Measurements from ENCODE around the gene CA10. TPM values are rescaled to one million over a fixed set of nuclear protein-coding genes. Genes with fewer than 3 reads are reported as not detected.

The CA10 gene
- total RNA-seq, 1 experiment from 2014 or later: not detected

DNA sequence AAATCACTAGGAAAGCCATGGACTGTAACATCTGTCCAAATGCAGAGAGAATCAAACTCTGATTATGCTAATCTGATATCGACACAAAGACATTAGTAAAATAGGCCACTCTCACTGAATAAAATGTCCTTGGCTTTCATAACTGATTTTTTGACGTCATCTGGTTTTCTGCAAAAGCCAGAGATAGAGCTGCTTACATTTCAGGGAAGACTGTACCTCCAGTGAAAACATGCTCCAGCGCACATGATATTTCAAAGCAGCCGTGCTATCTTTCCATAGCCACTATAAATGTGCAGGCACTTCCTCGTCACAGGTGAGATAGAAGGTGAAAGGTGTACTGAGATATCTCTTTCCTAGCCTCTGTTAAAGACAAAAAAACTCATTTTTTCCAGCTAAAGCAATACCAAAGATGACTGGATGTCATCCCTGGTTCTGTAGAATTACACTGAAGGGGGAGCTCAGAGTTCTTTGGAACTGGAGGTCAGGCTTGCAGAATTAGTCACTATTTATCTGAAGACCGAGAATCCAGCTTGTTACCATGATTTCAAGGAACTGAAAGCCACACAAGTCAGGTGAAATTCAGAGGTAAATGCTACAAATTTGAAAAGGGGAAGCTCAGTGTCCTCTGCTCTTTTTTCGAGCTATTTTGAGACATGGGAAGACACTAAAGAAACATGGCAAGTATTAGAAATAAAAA is 249.5 kb downstream of the CA10 start:
- Histone ChIP-seq H3K4me2 (no peak overlapping the region), H3F3A (ENCODE audit: insufficient read depth, low read depth) (no peaks in the 10 kb centered on the region), H3K4me1 (replicated peaks; ENCODE audit: insufficient read depth) (no peaks in the 10 kb centered on the region), H3K27me3 (ENCODE audit: insufficient read depth, low read depth) (no peaks in the 10 kb centered on the region), H3K4me3 (no peak overlapping the region), H3K79me2 (ENCODE audit: low read depth) (no peaks in the 10 kb centered on the region), H4K20me1 (ENCODE audit: insufficient read depth) (no peaks in the 10 kb centered on the region), H2AFZ (no peak overlapping the region), H3K36me3 (ENCODE audit: low read depth) (no peaks in the 10 kb centered on the region), H3K9me3 (ENCODE audit: insufficient read depth, low read depth) (no peaks in the 10 kb centered on the region), H3K27ac (no peak overlapping the region), H3K9me2 (ENCODE audit: insufficient read depth) (no peaks in the 10 kb centered on the region)
- TF ChIP-seq, protein P1, sequence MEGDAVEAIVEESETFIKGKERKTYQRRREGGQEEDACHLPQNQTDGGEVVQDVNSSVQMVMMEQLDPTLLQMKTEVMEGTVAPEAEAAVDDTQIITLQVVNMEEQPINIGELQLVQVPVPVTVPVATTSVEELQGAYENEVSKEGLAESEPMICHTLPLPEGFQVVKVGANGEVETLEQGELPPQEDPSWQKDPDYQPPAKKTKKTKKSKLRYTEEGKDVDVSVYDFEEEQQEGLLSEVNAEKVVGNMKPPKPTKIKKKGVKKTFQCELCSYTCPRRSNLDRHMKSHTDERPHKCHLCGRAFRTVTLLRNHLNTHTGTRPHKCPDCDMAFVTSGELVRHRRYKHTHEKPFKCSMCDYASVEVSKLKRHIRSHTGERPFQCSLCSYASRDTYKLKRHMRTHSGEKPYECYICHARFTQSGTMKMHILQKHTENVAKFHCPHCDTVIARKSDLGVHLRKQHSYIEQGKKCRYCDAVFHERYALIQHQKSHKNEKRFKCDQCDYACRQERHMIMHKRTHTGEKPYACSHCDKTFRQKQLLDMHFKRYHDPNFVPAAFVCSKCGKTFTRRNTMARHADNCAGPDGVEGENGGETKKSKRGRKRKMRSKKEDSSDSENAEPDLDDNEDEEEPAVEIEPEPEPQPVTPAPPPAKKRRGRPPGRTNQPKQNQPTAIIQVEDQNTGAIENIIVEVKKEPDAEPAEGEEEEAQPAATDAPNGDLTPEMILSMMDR (conservative IDR thresholded peaks at IDR 0.05): no peak
- no peak for TF ChIP-seq EZH2 (IDR thresholded peaks at IDR 0.05; ENCODE audit: low read depth)
- no peak for DNase-seq
- intact Hi-C loops (cut with micrococcal nuclease; ENCODE audit: unreplicated experiment): no loop called here
- ChIA-PET CTCF (no interaction called here), POLR2A (ENCODE audit: unreplicated experiment) (no interaction called here)
- BruUV-seq (replicated peaks): no TSS peak

DNA sequence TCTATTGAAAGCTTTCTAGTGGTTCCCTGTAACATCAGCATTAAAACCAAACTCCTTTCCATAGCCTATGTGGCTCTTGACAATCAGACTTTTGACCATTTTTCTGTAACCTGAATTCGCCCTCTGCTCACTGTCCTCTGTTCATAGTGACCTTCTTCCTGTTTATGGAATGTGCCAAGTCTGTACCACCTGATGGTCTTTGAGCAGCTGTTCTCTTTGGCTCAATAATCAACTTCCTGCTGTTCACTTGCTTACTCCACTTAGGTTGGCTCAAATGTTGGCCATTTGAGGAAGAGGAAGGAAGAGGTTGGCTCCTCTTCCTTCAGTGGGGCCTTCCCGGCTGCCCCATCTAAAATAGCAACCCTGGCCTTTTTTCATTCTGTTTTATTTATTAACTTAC is 251.5 kb downstream of the CA10 start:
- no peaks in the 10 kb centered on the region for H3K9me3 ChIP-seq (ENCODE audit: insufficient read depth, low read depth)
- no peaks in the 10 kb centered on the region for H3K4me1 ChIP-seq (replicated peaks; ENCODE audit: insufficient read depth)
- TF ChIP-seq, protein P1 (conservative IDR thresholded peaks at IDR 0.05): no peak
- TF ChIP-seq EZH2 (IDR thresholded peaks at IDR 0.05; ENCODE audit: low read depth): no peak
- no peak overlapping the region for H3K27ac ChIP-seq
- H3K9me2 ChIP-seq (ENCODE audit: insufficient read depth): no peaks in the 10 kb centered on the region
- H3K4me2 ChIP-seq: no peak overlapping the region
- BruUV-seq (replicated peaks): no TSS peak
- H3F3A ChIP-seq (ENCODE audit: insufficient read depth, low read depth): no peaks in the 10 kb centered on the region
- intact Hi-C loops (cut with micrococcal nuclease; ENCODE audit: unreplicated experiment): no loop called here
- H3K4me3 ChIP-seq: no peak overlapping the region
- H2AFZ ChIP-seq: no peak overlapping the region
- H4K20me1 ChIP-seq (ENCODE audit: insufficient read depth): no peaks in the 10 kb centered on the region
- no peaks in the 10 kb centered on the region for H3K27me3 ChIP-seq (ENCODE audit: insufficient read depth, low read depth)
- no peak for DNase-seq
- ChIA-PET POLR2A (ENCODE audit: unreplicated experiment) (no interaction called here), CTCF (no interaction called here)
- H3K79me2 ChIP-seq (ENCODE audit: low read depth): no peaks in the 10 kb centered on the region
- H3K36me3 ChIP-seq (ENCODE audit: low read depth): no peaks in the 10 kb centered on the region

DNA sequence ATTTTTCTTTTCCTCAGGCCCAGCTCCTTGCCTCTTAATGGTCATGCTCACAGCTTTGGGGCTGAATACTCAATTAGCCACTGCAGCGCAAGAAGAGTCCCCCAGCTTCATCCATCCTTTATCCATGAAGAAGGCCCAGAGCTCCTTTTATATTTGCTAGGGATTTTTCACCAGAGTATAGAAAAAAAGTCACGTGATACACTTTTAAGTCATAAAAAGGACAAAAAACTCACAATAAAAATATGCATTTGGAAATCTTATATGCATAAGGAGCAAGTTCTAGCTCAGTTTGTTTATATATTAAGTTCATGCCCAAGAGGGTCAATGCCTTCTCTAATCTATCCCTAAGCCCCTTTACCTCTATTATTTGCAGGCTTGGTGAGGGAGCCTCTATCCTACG is 254.1 kb downstream of the CA10 start:
- Histone ChIP-seq H2AFZ (no peak overlapping the region), H3K4me2 (no peak overlapping the region), H3K9me2 (ENCODE audit: insufficient read depth) (no peaks in the 10 kb centered on the region), H3K4me3 (no peak overlapping the region), H3K27me3 (ENCODE audit: insufficient read depth, low read depth) (no peaks in the 10 kb centered on the region), H3K36me3 (ENCODE audit: low read depth) (no peaks in the 10 kb centered on the region), H3F3A (ENCODE audit: insufficient read depth, low read depth) (no peaks in the 10 kb centered on the region), H3K27ac (no peak overlapping the region), H3K9me3 (ENCODE audit: insufficient read depth, low read depth) (no peaks in the 10 kb centered on the region), H3K79me2 (ENCODE audit: low read depth) (no peaks in the 10 kb centered on the region), H4K20me1 (ENCODE audit: insufficient read depth) (no peaks in the 10 kb centered on the region), H3K4me1 (replicated peaks; ENCODE audit: insufficient read depth) (no peaks in the 10 kb centered on the region)
- intact Hi-C loops (cut with micrococcal nuclease; ENCODE audit: unreplicated experiment): no loop called here
- ChIA-PET POLR2A (ENCODE audit: unreplicated experiment) (no interaction called here), CTCF (no interaction called here)
- DNase-seq: no peak
- TF ChIP-seq EZH2 (IDR thresholded peaks at IDR 0.05; ENCODE audit: low read depth): no peak
- TF ChIP-seq, protein P1 (conservative IDR thresholded peaks at IDR 0.05): no peak
- BruUV-seq (replicated peaks): no TSS peak

All from PC-9 (cell line).